ENCODE results near the gene SLC30A2. TPM values are rescaled to one million over a fixed set of nuclear protein-coding genes. Genes with fewer than 3 reads are reported as not detected.

Gene SLC30A2
- total and polyA plus RNA-seq, 2 of the 13 experiments (the other 11 are each of a cell fraction or from before 2014, with no cell fraction given), result not detected

GRCh38 chr1:26084844-26085243, 38.9 kb upstream of the SLC30A2 start:
- no TSS peak for BruUV-seq (replicated peaks)
- TF ChIP-seq TAF15 (IDR thresholded peaks at IDR 0.05; ENCODE audit: low read depth, low read length, poor library complexity, severe bottlenecking) (no peak), ZNF629 (CRISPR knock-in tag; conservative IDR thresholded peaks at IDR 0.05) (no peak), ZBTB49 (CRISPR knock-in tag; IDR thresholded peaks at IDR 0.05; ENCODE audit: borderline replicate concordance) (no peak), MTERF4 (CRISPR knock-in tag; IDR thresholded peaks at IDR 0.05) (no peak), HBP1 (CRISPR knock-in tag; IDR thresholded peaks at IDR 0.05; ENCODE audit: low read depth) (no peak), SSRP1 (CRISPR knock-in tag; IDR thresholded peaks at IDR 0.05) (no peak), ZNF879 (CRISPR knock-in tag; IDR thresholded peaks at IDR 0.05) (no peak), MYPOP (CRISPR knock-in tag; IDR thresholded peaks at IDR 0.05) (no peak), HOXD1 (CRISPR knock-in tag; IDR thresholded peaks at IDR 0.05) (no peak), ZNF574 (CRISPR knock-in tag; IDR thresholded peaks at IDR 0.05) (no peak), GMEB1 (CRISPR knock-in tag; IDR thresholded peaks at IDR 0.05; ENCODE audit: borderline replicate concordance) (no peak), ZNF570 (CRISPR knock-in tag; IDR thresholded peaks at IDR 0.05; ENCODE audit: borderline replicate concordance) (no peak)

More at GRCh38 chr1:26084844-26085243, 38.9 kb upstream of the SLC30A2 start:
- ChIA-PET POLR2A (no interaction called here), CTCF (ENCODE audit: low intra/inter-chr PET ratio, low total read pairs) (no interaction called here)
- Histone ChIP-seq H3K4me2 (ENCODE audit: low read depth, low read length) (no peak overlapping the region), H3K9ac (ENCODE audit: insufficient read depth, low read depth, low read length) (no peak overlapping the region), H4K20me1 (ENCODE audit: insufficient read depth, low read length) (no peaks in the 10 kb centered on the region), H3K27ac (ENCODE audit: extremely low read length, insufficient read depth, low read length) (no peak overlapping the region), H3K4me3 (replicated peaks in 1 of 3; ENCODE audit: insufficient read depth in 1 of 3, low read depth in 2 of 3, low read length in 3 of 3) (no peak overlapping the region), H3K27me3 (ENCODE audit: control insufficient read depth in 1 of 2, insufficient read depth in 2 of 2, low read length in 2 of 2) (no peaks in the 10 kb centered on the region; a peak in 2 of 5 replicates), H3K36me3 (replicated peaks in 1 of 2; ENCODE audit: control insufficient read depth in 1 of 2, insufficient read depth in 2 of 2, low read length in 2 of 2) (no peaks in the 10 kb centered on the region), H3K4me1 (ENCODE audit: insufficient read depth, low read length) (no peaks in the 10 kb centered on the region), H3K9me3 (ENCODE audit: low read length) (no peaks in the 10 kb centered on the region), H3K79me2 (ENCODE audit: insufficient read depth, low read length) (no peaks in the 10 kb centered on the region), H2AFZ (ENCODE audit: low read length) (no peak overlapping the region)
- FAIRE-seq (no peak), ATAC-seq (no peak), DNase-seq (ENCODE audit: low spot score) (no peak)
- intact Hi-C loops (cut with micrococcal nuclease; ENCODE audit: unreplicated experiment), result no loop called here
- WGBS (ENCODE audit: low lambda C conversion rate), result 11% methylated on average over 2 of the region's 2 CpGs
- in situ Hi-C loops (cut with HindIII; ENCODE audit: extremely low pct_ligation_motif_present, low pct_unique_long_range_greater_than_20kb), result no loop called here
